HG03439 (cell line): ENCODE measurements around the gene MEGF6.

ENCODE experiments used
- ATAC-seq: cut with Tn5 transposase; IDR thresholded peaks from one replicate; pipeline ENCODE4 v1.9.1; 2021; ENCODE audit warnings: mild to moderate bottlenecking, moderate library complexity; ENCODE audit not compliant: unreplicated experiment

MEGF6 gene

DNA sequence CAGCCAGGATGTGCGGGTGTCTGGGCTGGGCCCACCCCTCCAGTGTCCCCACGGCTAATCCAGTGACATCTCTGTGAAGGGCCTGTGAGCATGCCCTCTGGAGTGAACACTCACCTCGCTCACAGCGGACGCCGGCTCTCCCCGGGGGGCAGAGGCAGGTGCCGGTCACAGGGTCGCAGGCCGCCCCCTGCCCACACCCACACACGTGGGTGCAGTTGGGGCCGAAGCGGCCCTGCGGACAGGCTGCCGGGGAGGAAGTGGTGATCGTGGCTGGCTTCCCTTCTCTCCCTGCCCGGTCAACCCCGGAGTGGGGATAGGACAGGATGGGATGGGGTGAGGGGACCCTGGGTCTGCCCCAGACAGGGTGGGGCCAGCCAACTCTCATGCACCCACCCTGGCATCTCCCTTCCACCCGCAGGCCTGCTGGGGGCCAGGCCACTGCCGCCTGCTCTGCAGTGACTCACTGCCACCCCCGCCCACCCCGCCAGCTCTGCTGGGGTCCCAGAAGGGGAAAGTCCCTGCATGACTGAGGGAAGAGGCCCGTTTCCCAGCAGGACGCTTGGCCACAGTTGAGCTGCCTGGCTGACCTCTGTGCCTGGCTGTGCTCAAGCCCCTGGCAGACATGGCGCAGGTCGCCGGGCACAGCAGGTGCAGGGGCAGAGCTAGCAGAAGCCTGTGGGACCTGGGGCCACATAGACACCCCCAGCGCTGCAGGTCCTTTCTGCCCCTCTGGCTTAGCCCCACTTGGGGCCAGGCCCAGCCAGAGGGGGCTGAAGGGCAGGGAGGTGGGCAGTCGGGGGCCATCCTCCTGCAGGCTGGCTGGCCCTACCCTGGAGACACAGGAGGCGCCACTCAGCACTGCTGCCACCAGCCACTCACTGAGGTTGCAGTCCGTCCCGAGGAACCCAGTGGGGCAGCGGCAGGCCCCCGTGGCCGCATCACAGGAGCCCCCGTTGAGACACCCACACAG, 115.2 kb downstream of the MEGF6 start:
- ATAC-seq = no peak

GRCh38 chr1:3494321-3495308, 116.7 kb downstream of the MEGF6 start:
- ATAC-seq = no peak

DNA sequence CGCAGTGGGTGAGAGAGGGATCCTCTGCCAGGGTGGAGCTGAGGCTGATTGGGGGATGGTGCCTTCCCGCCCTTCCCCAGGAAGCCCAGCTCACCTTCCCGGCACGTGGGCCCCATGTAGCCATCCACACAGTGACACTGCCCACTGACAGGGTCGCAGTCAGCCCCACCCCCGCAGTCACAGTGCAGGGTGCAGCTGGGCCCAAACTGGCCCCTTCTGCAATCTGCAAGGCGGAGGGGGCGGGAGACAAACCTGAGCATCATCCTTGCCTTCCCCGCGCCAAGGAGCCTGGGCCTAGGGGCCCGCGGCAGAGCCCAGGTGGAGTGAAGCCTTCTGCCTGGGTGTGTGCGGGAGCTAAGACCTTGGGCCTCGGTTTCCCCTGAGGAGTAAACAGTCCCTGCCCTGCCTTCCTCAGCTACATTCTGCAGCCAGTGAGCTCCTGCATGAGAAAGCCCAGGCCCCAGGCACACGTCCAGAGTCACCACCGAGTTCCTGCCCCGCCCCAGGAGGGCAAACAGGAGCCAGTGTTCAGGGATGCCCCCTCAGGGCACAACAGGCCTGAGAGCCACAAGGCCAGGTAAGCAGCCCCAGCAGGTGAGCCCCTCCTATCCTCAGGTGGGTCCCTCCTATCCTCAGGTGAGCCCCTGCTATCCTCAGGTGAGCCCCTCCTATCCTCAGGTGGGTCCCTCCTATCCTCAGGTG, 118.6 kb downstream of the MEGF6 start:
- ATAC-seq = no peak

DNA sequence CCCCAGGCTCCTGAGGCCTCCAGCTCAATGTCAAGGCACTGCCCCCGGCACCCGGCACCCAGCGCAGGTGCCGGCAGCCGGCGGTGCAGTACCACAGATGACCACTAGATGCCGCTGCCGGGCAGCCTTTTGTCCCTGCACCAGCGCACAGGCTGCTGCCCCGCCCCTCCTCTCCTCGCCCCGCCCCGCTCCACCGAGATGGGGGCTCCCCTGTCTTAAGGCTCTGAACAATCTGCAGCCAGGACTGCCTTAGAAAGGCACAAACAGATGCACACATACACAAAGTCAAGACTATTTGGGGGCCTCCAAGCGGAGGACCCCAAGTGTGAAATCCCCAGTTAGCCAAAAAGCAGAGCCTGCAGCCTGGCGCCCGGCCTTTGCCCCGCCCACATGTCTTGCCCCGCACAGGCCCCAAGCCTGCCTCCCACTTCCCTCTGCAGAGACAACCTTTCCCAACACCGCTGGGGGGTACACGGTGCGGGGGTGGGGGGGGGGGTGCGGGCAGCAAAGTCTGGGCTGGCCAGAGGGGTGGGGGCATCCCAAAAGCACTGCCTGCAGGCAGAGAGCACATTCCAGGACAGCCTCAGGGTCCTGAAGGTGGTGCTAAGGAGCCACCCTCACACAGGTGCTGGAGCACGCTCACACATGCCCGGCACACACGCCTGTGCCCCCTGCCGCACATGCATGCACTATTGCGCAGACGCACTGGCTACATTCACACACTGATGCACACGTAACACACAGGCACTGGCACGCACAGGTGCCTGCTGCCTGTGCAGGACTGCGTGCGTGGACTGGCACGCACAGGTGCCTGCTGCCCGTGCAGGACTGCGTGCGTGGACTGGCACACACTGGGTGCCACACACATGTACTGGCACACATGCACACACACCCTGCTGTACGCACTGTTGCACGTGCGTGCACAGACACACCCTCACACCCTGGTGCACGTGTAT, 119.7 kb downstream of the MEGF6 start:
- peak; percentile 64 for ATAC-seq

- no peak for ATAC-seq
These were observed 121.1 kb downstream of the MEGF6 start for GRCh38 chr1:3490046-3490745.

- ATAC-seq = no peak
These were observed 122.9 kb downstream of the MEGF6 start for GRCh38 chr1:3488432-3488831.

- no peak for ATAC-seq
These were observed 126.3 kb downstream of the MEGF6 start for GRCh38 chr1:3485016-3485415.

DNA sequence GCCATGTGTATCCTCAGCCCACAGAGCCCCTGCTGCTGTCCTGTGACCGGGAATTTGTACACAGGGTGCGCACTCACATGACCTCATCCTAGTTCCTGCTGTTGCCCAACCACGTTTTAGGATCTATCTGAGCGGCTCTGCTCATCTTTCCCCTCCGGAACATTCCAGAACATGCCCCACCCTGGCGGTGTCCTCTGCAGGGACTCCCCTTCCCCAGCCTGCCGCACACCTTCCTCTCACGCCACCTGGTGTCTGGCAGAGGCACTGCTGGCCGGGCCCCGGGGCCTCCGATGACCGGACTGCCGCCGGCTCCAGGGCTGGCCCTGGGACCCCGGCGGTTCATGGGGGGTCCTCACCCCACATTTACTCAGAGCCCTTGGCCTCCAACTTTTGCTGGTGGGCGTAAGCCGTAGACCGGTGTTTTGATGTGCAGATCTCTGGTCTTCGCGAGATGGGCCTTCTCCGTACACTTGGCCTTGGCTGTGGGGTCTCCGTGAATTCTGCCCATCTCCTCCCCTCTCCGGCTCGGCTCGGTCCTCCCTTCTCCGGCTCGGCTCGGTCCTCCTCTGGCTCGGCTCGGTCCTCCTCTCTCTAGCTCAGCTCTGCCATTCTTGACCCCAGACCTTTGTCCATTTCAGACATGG, 127.4 kb downstream of the MEGF6 start:
- no peak for ATAC-seq

DNA sequence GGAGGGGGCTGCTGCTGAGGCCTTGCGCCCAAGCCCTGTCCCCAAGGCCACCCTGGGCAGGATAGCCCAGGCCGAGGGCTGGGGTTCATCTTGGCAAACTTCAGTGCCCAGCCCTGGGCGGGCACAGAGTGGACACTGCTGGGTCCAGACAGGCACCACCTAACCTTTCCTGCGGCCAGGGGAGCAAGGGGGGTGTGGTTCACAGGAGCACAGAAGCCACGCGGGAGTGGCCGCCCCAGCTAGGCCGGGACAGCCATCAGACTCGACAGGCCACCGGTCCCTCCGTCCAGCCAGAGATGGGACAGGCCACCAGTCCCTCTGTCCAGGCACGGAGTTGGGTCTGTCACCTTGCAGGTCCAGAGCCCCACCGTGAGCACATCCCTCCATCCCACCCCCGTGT, 127.9 kb downstream of the MEGF6 start:
- no peak for ATAC-seq

DNA sequence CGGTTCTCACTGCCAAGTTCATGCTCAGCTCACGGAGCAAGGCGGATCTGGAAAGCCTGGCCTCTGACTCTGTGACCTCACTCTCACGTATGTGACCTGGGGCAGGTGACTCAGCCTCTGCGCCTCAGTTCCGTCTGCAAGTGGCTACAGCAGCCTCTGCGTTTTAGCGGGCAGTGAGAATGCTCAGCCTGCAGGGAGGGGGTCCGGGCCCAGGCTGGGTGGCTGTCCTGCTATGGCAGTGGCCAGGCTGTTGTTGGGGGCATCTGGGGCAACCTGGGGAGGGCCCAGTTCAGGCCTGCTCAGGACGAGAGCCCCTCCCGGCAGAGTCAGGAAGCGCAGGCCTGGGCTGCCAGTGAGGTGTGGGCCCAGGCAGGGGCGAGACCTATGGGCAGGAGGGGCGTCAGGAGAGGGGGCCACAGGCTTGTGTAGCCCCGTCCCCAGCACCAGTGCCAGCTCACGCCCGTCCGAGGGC, 128.9 kb downstream of the MEGF6 start:
- ATAC-seq = no peak

DNA sequence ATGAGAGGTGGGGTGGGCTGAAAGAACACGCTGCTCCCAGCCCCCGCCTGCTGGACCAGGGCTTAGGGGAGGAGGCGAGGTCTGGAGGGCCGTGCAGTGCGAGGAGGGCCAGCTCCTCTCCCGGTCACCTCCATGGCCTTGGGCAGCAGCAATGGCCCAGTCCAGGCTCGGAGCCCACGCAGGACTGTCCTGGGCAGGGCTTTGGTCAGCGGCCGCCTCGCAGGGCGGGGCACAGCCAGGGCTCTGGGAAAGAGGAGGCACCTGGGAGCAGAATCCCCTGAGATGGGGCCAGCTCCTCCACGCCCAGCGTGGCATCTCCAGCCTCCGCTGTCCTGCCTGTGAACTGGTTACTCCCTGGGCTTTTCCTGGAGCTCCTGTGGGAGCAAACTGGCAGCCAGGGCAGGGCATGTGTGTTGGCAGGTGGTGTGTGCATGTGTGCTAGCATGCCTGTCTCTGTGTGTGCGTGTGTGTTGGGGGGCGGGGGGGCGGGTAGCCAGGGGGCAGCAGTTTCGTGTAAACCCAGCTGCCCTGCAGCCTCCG, 129.4 kb downstream of the MEGF6 start:
- no peak for ATAC-seq

- ATAC-seq = no peak
These were observed 130.3 kb downstream of the MEGF6 start for GRCh38 chr1:3481046-3481445.

DNA sequence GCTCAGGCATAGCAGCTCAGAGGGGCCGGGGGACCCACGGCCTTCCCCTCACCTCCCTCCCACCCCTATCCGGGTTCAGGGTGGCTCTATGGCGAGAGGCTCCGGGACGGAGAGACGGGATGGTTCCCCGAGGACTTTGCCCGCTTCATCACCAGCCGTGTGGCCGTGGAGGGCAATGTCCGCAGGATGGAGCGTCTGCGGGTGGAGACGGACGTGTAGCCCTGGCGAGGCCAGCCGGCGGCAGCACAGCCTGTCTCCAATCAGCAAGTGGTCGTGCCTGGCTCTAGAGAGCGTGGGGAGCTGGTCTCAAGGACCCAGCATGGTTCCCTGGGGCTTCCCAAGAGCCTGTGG, 131.0 kb downstream of the MEGF6 start:
- ATAC-seq = no peak

DNA sequence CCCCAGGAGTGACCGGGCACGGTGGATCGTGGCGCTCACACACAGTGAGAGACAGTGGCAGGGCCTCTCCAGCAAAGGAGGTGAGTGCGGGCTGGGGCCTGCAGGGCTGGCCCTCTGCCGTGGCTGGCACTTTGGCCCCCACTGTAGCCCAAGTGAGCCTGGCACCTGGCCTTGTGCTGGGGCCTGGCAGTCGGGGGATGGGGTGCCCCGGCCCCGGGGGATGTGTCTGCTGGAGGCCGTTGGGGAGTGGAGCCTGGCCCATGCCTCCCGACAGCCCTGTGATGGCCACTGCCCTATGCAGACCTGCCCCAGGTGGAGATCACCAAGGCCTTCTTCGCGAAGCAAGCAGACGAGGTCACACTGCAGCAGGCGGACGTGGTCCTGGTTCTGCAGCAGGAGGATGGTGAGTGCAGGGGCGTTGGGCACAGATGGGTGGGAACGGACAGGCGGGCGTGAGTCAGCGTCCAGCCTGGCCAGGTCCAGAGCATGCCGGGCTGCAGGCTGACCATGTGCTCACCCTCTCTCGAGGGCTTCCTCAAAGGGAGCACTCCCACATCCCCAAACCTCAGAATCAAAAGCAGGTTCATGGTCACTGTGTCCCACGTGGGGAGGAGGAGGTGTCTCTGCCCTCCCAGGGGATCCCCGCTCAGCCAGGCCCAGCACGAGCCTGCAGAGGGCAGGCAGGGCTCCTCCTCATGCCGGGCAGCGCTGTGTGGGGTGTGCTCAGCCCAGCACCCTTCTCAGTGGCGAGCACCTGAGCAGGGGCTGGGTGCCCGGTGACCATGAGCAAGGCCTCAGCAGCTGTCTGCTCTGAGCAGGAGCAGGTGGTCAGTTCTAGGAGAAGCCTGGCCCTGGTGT, 131.6 kb downstream of the MEGF6 start:
- ATAC-seq = no peak

- no peak for ATAC-seq
These were observed 133.1 kb downstream of the MEGF6 start for GRCh38 chr1:3478187-3478586.

GRCh38 chr1:3477241-3477995, 133.9 kb downstream of the MEGF6 start:
- no peak for ATAC-seq

GRCh38 chr1:3476666-3477065, 134.6 kb downstream of the MEGF6 start:
- no peak for ATAC-seq
